GDM1 (cell line): ENCODE measurements around the gene CWH43.
"Not testable (repeated sequence)": the region's sequence is repeated elsewhere in the genome, so short reads cannot be mapped to it uniquely, and the experiment has no call there.

ENCODE experiments used
- DNase-seq: peaks from one replicate; lab custom pipeline; 2025; lab: John Stamatoyannopoulos, UW

The CWH43 gene

GRCh38 chr4:49097071-49097470 is 111.0 kb downstream of the CWH43 start:
- not testable (repeated sequence) for DNase-seq

- not testable (repeated sequence) for DNase-seq
Measured at GRCh38 chr4:49097505-49097904, 111.4 kb downstream of the CWH43 start.

- not testable (repeated sequence) for DNase-seq
Measured at GRCh38 chr4:49098034-49098759, 112.1 kb downstream of the CWH43 start.

DNA sequence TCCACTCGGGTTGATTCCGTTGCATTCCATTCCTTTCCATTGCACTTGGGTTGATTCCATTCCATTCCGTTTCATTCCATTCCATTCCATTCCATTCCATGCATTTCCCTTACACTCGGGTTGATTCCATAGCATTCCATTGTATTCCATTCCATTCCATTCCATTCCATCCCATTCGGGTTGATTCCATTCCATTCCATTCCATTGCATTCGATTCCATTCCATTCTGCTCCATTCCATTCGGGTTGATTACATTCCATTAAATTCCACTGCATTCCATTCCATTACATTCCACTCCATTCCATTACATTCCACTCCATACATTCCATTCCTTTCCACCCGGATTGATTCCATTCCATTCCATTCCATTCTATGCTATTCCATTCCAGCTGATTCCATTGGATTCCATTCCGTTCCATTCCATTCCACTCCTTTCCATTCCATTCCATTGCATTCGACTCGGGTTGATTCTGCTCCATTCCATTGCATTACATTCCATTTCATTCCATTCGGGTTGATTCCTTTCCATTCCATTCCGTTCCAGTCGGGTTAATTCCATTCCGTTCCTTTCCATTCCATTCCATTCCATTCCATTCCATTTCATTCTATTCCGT is 113.9 kb downstream of the CWH43 start:
- DNase-seq = not testable (repeated sequence)

GRCh38 chr4:49102344-49102898 is 116.3 kb downstream of the CWH43 start:
- not testable (repeated sequence) for DNase-seq

DNA sequence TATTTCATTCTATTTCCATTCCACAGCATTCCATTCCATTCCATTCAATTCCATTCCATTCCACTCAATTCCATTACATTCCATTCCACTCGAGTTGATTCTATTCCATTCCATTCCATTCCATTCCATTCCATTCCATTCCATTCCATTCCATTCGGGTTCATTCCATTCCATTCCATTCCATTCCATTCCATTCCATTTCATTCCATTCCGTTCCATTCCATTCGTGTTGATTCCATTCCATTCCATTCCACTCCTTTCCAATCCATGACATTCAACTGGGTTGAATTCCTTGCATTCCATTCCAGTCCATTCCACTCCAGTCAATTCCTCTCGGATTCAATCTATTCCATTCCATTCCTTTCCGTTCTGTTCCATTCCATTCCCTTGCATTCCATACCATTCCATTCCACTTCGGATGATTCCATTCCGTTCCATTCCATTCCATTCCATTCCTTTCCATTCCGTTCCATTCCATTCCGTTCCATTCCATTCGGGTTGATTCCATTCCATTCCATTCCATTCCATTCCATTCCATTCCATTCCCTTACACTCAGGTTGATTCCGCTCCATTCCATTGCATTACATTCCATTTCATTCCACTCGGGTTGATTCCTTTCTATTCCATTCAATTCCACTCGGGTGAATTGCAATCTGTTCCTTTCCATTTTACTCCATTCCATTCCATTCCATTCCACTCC is 117.5 kb downstream of the CWH43 start:
- not testable (repeated sequence) for DNase-seq

GRCh38 chr4:49104231-49104930 is 118.3 kb downstream of the CWH43 start:
- not testable (repeated sequence) for DNase-seq

GRCh38 chr4:49105248-49105904 is 119.3 kb downstream of the CWH43 start:
- not testable (repeated sequence) for DNase-seq

DNA sequence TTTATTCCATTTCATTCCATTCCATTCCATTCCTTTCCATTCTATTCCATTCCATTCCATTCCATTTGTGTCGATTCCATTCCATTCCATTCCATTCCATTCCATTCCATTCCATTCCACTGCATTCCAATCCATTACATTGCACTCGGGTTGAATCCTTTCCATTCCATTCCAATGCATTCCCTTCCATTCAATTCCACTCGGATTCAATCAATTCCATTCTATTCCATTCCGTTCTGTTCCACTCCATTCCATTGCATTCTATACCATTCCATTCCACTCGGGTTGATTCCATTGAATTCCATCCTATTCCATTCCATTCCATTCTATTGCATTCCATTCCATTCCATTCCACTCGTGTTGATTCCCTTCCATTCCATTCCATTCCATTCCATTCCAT is 121.2 kb downstream of the CWH43 start:
- DNase-seq = not testable (repeated sequence)

GRCh38 chr4:49108183-49108978 is 122.3 kb downstream of the CWH43 start:
- DNase-seq = not testable (repeated sequence)

GRCh38 chr4:49109567-49110166 is 123.6 kb downstream of the CWH43 start:
- not testable (repeated sequence) for DNase-seq

- DNase-seq = not testable (repeated sequence)
Measured at GRCh38 chr4:49110579-49110978, 124.5 kb downstream of the CWH43 start.
